NCI-H1417 (cell line): ENCODE results near the gene METTL24.
A peak's percentile ranks its signal among the peaks of the same experiment; 100 is the strongest.
"Not testable (repeated sequence)": the region's sequence is repeated elsewhere in the genome, so short reads cannot be mapped to it uniquely, and the experiment has no call there.

Experiments used
- DNase-seq, 3 experiments: peaks; one replicate each; lab custom pipeline; 2025; lab: John Stamatoyannopoulos, UW

Gene METTL24

GRCh38 chr6:110315207-110315868 is 42.8 kb downstream of the METTL24 start:
- DNase-seq, result no peak

DNA sequence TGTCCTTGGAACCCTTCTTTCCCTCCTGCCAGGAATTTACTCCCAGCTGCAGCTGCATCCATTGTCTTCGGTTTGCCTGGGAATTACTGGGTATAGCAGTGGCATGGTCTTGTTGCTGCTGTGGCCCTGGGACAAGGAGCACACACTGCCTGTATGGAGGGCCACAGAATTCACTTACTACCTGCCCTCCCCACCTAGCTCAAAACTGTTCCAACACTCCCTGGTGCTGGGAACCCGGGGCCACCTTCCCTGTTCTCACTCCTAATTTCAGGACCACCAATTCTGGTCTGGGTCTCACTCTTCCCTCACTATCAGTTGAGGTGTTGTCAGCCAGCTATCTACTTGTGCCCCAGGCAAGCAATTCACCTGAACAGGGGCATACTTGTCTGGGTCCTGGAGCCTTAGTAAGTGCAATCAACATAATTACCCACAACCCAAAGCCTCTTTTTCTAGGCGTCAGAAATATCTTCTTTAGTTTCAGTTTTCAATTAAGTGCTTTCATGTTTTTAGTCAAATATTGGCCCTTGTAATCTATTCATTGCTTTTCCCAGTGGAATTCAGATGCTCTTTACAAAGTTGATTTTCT is 47.2 kb downstream of the METTL24 start:
- peak in 1 of 3 experiments; percentile 36 for DNase-seq

DNA sequence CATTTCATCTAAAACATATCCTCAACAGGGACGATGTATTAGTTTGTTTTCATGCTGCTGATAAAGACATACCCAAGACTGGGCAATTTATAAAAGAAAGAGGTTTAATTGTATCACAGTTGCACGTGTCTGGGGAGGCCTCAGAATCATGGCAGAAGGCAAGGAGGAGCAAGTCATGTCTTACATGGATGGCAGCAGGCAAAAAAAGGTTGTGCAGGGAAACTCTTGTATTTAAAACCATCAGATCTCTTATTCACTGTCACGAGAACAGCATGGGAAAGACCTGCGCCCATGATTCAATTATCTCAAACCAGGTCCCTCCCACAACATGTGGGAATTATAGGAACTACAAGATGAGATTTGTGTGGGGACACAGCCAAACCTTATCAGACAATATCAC is 48.7 kb downstream of the METTL24 start:
- not testable (repeated sequence) for DNase-seq

DNA sequence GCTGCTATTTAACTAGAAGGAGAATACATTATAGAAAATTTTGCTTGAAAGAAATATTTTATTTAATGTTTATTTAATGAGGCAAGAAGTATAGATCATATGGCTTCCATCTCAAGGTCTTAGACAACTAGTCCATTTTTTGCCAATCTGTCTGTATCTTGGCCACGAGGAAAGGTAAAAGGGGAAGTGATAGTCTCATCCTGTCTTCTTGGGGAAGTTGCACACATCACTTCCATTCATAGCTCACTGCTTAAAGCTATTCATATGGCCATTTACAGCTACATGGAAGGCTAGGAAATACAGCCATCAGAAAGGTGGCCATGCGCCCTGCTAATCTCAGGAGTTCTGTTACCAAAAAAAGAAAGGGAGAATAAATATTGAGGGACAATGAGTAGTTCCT is 50.8 kb downstream of the METTL24 start:
- DNase-seq, result no peak

DNA sequence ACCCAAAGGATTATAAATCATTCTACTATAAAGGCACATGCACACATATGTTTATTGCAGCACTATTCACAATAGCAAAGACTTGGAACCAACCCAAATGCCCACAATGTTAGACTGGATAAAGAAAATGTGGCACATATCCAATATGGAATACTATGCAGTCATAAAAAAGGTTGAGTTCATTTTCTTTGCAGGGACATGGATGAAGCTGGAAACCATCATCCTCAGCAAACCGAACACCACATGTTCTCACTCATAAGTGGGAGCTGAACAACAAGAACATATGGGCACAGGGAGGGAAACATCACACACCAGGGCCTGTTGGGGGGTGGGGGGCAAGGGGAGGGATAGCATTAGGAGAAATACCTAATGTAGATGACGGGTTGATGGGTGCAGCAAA is 52.3 kb downstream of the METTL24 start:
- DNase-seq, result not testable (repeated sequence)

- DNase-seq, result not testable (repeated sequence)
Measured at GRCh38 chr6:110303692-110304091, 54.5 kb downstream of the METTL24 start.

GRCh38 chr6:110298916-110299315 is 59.2 kb downstream of the METTL24 start:
- DNase-seq, result no peak

- DNase-seq, result no peak
Measured at GRCh38 chr6:110298411-110298810, 59.7 kb downstream of the METTL24 start.

DNA sequence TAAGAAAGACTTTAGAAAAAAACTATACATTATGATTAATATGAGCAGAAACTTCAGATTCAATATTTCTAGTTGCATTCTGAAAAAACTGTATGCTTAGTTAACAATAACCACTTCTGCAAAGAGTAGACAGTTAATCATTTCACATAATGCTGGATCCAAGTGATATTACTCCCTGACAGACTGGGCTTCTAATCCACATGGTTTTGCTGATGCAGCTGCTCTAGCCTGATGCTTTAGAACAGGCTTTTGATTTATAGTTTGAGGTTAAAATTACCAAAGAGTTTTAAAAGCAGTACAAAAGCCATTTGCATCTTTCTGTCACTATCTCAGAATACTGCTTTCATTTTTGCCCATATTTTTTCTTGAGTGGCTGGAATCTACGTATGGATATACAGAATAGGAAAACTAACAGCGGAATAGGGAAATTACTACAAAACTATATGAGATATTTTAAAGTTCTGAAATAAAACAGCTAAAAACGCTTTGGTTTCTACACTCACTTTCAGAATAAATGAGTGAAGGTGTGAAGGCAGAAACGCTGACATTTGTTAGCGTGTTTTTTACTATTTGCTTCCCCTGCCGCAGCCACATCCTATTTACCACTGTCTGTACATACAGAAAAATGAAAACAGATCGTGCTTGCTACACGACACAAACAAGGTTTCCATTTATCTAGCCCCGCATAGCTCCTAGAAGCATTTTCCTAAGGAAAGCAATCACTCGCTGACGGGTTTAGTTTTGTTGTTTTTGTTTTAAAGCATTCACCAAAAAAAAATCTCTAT is 61.7 kb downstream of the METTL24 start:
- DNase-seq, result peak; percentile 24 to 87 (median 57)

GRCh38 chr6:110295451-110296165 is 62.5 kb downstream of the METTL24 start:
- peak; percentile 20 to 90 (median 68) for DNase-seq

- no peak for DNase-seq
Measured at GRCh38 chr6:110287462-110288341, 70.4 kb downstream of the METTL24 start.

GRCh38 chr6:110285306-110286060 is 72.7 kb downstream of the METTL24 start:
- DNase-seq, result no peak

DNA sequence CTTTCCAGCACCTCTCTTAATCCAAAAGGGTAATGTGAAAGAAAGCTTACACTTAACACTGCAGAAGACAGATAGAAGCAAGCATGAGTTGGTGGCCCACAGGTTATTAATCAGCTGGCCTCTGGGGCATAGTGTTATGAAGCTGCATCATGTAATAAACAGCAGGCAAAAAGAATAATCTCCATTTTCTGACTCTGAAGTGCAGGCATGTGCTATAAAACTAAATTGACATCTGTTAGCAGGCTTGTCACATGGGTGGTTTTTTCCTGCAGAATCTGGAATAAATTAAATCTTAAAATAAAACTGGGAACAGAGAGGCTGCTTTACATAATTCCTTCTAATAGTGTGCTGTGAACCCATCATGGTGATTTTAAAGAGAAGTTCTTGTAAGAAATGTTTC is 73.3 kb downstream of the METTL24 start:
- DNase-seq, result no peak

GRCh38 chr6:110283657-110284056 is 74.5 kb downstream of the METTL24 start:
- DNase-seq, result no peak

- DNase-seq, result no peak
Measured at GRCh38 chr6:110282412-110282811, 75.7 kb downstream of the METTL24 start.

GRCh38 chr6:110277100-110277665 is 81.0 kb downstream of the METTL24 start:
- no peak for DNase-seq

DNA sequence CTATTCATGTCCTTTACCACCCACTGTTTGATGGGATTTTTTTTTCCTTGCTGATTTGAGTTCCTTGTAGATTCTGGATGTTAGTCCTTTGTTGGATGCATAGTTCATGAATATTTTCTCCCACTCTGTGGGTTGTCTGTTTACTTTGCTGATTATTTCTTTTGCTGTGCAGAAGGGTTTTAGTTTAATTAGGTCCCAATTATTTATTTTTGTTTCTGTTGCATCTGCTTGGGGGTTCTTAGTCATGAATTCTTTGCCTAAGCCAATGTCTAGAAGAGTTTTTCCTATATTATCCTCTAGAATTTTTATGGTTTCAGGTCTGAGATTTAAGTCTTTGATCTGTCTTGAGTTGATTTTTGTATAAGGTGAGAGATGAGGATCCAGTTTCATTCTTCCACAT is 85.4 kb downstream of the METTL24 start:
- peak in 1 of 3 experiments; percentile 8 for DNase-seq

DNA sequence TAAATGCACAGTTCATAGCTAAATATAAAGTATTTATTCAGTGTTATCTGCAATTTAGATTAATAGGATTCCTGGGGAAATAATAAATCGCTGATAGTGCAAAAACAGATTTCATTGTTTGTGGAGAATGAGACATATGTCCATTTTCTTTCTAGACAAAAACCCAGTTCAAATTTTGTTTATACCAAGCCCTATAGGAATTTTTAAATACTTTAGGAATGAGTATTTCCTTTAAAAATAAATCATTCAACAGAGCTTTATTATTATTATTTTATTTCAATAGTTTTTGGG is 86.5 kb downstream of the METTL24 start:
- DNase-seq, result no peak

DNA sequence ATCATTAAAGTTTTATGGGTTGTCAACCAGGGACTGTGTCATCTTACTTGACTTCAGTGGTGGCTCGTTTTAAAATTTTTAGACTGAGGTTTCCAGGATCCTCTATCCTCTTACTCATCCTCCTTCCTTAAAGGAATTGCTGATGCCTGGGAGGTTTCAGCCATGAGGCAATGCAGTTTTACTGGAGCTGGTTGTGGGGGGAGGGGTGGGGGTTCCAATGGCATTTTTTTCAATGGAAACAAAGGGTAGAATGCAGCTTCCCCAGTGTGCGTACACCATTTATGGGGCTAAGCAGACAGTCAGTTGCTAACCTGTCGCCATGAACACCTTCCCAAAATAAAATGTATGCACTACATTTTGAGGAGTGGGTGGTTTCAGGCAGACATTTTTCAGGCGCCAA is 88.0 kb downstream of the METTL24 start:
- no peak for DNase-seq

DNA sequence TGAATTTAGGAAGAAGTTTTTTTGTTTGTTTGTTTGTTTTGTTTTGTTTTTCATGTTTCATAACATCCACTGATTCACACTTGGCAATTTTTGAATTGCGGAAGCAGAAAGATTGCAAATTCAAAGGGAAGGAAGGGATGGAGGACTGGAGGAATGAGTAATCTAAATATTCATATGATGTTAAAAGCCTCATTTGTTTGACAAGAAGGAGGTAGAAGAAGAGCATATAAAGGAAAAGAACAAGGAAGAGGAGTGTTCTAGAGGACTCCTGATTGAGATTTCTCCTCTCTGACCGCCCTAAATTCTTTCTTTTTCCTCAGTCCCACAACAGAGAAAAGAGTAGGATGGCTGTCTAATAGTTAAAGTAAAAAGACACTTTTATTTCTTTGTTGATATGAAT is 88.5 kb downstream of the METTL24 start:
- DNase-seq, result no peak

GRCh38 chr6:110266996-110267395 is 91.2 kb downstream of the METTL24 start:
- DNase-seq, result no peak
